Loucy (cell line): ENCODE results near the gene LIN28B.

Source experiments
- EZH2phosphoT487 ChIP-seq: fragments of 200-600 bp; IDR thresholded peaks from 2 replicates; pipeline ENCODE4 v1.6.1; 2018; ENCODE audit warnings: antibody characterized with exemption, mild to moderate bottlenecking, moderate library complexity, borderline replicate concordance
- TF ChIP-seq, protein P1 (sequence below): fragments of 200-600 bp; sonication (generic); conservative IDR thresholded peaks from 2 replicates; pipeline ENCODE4 v1.5.1; 2014; ENCODE audit warnings: mild to moderate bottlenecking, antibody characterized with exemption, low read length

DNA sequence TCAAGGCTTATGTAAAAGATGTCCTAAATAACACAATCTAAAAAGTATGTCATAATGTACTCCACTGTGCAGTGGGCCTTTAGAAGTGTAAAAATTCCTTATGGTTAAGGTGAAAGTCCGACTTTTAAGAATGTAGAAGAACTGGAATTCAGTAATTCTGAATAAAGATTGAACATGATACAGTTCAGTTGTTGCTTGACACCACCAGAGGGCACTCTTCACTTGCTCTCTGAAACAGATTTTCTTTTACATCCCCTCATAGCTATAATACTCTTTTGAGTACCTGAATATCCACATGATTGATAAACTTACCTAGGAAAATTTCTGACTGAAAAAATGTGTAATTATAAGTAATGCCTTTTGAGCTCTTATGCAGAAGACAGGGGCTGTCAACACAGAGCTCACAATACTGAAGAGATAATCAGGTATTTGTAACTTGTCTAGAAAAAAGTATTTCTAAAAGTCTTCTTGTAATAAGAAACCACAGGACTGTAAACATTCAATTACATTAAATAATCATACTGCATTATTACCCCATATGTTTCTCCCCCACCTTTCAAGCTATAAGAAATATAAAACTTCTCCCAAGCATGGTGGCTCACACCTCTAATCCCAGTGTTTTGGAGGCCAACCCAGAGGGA is 130.8 kb downstream of the LIN28B start:
- TF ChIP-seq, protein P1, sequence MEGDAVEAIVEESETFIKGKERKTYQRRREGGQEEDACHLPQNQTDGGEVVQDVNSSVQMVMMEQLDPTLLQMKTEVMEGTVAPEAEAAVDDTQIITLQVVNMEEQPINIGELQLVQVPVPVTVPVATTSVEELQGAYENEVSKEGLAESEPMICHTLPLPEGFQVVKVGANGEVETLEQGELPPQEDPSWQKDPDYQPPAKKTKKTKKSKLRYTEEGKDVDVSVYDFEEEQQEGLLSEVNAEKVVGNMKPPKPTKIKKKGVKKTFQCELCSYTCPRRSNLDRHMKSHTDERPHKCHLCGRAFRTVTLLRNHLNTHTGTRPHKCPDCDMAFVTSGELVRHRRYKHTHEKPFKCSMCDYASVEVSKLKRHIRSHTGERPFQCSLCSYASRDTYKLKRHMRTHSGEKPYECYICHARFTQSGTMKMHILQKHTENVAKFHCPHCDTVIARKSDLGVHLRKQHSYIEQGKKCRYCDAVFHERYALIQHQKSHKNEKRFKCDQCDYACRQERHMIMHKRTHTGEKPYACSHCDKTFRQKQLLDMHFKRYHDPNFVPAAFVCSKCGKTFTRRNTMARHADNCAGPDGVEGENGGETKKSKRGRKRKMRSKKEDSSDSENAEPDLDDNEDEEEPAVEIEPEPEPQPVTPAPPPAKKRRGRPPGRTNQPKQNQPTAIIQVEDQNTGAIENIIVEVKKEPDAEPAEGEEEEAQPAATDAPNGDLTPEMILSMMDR: peak; percentile 95
- no peak for TF ChIP-seq EZH2phosphoT487
